Activated CD4-positive, alpha-beta T cell treated with anti-CD3 and anti-CD28 coated beads, Interleukin-2, amount 50 U/mL, for 48 hours (primary cell): ENCODE measurements around the gene BORCS5.
"Not testable (repeated sequence)": the region's sequence is repeated elsewhere in the genome, so short reads cannot be mapped to it uniquely, and the experiment has no call there.

Experiments
- DNase-seq, 2 experiments: peaks; one replicate each; pipeline ENCODE4 v3.0.0-alpha.2; 2020

BORCS5 gene

DNA sequence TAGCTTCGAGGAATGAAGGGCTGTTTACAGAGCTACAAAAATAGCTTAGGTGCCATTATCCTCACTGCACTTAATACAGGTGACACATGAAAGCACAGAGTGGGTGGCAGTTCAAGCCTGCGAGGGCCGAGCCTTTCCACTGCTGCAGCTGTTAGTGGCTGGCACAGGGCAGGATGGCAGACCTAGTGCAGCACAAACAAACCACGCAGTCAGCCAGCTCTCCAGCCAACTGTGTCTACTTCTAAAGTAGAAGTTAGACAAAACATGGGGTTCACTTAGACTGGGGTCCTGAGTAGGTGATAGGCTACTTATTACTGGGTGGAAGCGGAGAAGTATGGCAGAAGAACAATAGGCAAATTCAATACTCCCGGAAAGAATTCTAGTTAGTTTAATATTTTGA, 110.4 kb downstream of the BORCS5 start:
- peak; percentile 40 to 48 for DNase-seq

DNA sequence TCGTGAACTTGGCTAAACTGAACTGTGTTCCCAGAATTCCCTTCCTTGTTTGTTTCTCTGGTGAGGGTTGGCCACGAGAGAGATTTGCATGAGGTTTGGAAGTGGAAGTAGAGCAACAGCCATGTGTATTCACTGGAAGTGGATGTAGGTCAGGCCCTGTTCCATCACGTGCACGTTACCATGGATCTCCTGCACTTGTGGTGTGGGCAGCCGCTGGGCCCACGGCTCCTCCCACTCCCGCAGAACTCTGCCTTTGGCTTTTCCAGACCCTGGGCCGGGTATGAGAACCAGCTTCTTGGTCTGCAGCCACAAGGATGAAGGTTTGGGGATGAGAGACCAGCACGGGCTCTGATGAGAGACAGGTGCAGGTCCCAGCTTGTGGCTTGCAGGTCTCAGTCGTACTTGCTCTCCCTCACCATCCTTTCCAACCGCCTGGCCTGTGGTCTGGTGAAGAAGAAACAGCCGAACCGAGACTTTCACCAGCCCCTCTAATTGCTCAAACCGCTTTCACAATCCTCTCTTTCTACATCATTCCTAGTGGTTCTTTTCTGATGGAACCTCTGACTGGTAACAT, 110.9 kb downstream of the BORCS5 start:
- peak; percentile 64 to 69 for DNase-seq

DNA sequence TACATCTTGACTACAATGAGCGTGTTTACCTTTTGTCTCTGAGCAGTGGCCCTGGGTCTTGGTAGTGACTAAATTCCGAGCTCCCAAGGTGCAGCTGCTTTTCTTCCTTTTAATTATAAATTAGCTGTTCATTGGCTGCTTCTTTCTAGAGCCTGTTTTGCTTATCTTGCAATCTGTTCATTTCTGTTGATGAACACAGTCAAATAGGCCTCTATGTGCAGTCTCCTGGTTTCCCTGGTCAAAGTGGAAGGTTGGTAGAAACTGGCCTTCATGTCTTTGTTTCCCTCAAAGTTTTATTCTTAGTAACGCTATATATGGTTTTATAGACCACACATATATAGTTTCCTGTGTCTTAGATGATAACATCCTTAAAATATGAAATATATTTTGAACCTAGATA, 111.7 kb downstream of the BORCS5 start:
- DNase-seq: no peak

DNA sequence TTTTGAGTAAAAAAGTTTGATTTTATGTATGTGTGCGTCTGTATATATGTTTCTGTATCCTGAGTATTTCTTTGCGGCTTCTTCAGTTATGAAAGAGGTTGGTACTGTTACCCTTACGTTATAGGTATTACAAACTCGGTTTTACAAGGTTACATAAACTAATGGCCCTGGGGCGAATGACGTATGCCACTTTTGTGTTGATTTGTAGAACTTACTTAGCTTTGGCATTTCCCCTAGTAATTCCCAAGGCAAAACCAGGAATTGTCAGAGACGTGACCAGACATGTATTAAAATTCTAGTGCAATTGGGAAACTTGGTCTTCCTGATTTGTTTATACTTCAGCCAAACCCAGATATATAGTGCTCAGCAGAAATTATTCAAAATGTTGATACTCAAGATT, 112.5 kb downstream of the BORCS5 start:
- no peak for DNase-seq

DNA sequence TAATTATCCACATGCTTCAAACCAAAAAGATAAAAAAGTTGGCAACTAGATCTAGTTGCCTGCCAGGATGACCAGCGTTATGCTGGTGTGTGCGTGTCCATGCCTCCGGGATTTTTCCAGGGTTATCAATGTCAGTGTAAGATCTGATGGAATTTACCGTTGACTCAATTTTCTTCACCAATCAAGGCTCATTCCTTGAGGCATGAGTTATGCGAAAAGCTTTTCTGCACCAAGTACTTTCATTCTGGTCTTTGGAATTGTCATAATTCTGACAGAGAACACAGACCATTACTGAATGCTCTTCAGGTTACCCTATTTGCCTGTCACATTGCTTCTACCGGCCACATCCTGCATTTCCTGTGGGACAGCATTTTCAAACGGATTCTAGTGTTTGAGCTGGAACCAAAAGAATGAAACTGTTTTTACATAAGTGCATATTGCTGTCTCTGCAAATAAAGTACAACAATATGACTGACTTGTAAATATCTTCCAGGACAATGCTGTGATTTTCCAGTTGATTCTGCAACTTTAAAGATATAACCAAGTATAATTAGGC, 114.0 kb downstream of the BORCS5 start:
- no peak for DNase-seq

DNA sequence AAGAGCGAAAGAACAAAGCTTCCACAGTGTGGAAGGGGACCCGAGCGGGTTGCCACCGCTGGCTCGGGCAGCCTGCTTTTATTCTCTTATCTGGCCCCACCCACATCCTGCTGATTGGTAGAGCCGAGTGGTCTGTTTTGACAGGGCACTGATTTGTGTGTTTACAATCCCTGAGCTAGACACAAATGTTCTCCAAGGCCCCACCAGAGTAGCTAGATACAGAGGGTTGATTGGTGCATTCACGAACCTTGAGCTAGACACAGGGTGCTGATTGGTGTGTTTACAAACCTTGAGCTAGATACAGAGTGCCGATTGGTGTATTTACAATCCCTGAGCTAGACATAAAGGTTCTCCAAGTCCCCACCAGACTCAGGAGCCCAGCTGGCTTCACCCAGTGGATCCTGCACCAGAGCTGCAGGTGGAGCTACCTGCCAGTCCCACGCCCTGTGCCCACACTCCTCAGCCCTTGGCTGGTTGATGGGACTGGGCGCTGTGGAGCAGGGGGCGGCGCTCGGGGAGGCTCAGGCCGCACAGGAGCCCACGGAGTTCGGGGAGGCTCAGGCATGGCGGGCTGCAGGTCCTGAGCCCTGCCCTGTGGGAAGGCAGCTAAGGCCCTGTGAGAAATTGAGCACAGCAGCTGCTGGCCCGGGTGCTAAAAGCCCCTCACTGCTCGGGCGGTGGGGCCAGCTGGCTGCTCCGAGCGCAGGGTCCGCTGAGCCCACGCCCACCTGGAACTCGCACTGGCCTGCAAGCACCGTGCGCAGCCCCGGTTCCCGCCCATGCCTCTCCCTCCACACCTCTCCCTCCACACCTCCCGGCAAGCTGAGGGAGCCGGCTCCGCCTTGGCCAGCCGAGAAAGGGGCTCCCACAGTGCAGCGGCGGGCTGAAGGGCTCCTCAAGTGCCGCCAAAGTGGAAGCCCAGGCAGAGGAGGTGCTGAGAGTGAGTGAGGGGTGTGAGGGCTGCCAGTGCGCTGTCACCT, 115.4 kb downstream of the BORCS5 start:
- not testable (repeated sequence) for DNase-seq

DNA sequence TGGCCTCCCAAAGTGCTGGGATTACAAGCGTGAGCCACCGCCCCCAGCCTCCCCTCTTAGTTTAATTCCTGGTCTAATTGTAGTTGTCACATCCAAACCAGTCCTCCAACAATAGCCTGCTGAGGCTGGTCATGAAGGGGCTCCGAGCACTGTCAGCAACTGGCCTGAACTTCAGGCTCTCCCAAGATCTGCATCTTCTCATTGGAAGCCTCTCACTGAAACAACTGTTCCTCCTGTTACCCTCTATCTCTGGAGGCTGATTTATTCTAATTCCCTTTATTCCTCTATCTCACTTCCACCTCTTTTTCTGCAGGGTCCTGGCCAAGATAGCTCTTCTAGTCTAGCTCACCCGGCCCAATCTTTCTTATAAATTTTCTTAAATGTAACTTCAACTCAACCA, 116.3 kb downstream of the BORCS5 start:
- no peak for DNase-seq

DNA sequence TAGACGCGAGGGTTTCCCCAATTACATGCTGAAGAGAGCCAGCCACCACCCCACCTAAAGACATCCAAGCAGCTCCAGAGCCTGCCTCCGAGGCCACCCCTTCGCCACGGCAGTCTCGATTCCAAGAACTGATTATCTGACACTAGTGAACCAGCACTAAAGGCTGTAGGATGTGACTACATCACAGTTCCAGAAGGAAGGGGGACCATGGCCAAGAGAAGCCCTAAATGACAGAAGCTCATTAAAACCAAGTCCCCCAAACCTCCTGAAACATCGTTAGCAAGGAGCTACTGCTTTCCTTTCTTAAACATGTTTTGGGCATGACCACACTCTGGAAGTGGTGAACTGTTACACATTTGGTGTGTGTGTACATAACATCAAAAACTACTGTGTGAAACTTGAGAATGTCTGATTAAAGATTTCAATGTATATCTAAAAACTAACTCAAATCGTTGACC, 117.6 kb downstream of the BORCS5 start:
- DNase-seq: peak; percentile 57 to 68

DNA sequence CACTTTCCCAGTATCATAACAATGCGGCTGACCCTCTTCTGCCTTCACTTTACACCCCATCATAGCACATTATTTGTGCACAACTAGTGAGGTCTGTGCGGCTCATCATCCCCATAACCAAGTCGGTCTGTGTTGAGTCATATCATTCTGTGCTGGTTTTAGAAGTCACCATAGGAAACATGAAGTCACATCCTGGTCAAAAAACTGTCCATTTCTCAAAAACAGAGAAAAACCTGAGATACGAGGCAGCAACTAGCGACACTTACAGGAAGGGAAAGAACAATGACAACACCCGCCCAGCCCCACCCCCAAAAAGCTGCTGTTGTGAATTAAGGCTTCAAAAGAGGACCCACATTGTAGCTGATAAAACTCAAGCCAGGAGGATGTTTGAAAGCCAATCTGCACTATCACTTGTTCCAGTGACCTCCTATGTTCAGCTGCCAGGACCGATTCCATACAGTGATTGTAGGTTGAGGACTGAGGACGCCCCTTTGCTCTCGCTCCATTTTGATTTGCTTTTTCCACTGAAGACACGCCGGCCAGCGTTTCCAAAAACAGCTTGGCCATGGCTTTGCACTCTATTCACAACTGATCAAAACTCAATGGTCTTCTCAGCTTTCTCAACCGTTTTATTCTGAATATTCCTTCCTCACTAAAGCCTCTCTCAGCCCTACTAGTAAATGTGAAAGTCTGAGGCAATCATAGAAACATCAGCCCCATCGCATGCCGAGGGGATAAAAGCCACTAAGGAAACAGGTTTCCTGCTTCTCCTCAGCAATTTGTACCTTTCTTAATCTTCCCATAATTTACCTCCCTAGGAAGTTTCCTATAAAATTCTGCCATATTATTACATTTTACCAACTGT, 118.3 kb downstream of the BORCS5 start:
- DNase-seq: peak; percentile 54 to 63

DNA sequence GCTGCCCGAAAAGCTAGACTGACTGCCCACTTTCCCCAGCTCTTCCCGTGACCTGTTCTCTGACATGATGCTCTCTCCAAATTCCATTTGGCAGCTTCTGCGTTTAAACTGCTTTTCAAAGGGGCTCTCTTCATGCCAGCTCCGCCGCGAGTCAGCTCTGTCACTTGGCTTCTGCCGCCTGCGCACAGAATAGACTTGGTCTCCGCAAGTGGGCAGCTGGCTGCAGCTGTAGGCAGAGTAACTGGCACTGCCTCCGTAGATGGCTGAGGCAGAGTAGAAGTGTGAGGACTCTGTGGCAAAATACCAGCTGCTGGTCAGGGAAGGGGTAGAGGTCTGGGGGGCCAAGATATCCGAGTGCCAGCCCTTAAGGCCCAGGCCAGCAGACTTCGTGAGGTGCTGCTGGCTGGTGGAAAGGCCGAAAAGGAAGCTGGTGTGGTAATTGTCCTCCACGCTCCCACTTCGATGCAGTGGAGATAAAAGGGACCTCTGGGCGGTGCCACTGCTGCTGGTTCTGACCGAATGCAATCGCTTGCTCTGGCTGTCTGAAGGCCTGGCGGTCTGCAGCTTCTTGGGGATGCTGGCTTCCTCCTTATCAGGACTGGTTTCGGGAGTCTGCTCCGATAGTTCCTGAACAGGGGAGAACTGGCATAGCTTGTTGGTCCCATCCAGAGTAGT, 120.1 kb downstream of the BORCS5 start:
- DNase-seq: no peak

DNA sequence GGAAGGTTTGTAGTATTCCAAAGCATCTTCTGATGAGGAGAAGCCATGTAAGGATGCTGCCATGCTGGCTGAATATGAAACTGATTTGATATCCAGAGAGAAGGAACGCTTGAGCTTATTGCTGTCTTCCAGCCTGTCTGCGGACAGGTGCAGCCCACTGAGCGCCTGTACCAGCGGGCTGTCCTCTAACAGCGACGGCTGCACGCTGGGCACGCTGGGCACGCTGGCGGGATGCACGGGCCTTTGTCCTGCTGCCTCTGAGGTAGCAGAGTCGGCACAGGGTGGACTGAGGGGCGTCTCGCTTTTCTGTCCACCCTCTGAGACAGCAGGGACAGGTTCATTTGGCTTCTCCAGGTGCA, 120.6 kb downstream of the BORCS5 start:
- no peak for DNase-seq

DNA sequence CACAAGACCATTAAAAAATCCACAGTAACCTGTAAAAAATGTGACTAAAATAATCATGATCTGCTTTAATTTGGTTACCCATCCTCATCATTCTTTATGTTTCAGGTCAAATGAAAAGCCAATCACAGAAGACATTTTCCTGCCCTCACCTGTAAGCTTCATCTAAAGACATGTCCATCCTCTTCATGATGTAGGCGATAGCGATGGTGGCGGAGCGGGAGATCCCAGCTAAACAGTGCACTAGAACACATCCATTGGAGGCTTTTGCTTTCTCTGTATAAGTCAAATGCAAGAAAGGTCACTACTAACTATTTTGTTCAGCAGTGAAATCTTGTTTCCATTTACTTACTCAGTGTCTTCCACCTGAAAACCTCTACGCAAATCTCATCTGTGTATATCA, 123.2 kb downstream of the BORCS5 start:
- peak; percentile 49 to 63 for DNase-seq

DNA sequence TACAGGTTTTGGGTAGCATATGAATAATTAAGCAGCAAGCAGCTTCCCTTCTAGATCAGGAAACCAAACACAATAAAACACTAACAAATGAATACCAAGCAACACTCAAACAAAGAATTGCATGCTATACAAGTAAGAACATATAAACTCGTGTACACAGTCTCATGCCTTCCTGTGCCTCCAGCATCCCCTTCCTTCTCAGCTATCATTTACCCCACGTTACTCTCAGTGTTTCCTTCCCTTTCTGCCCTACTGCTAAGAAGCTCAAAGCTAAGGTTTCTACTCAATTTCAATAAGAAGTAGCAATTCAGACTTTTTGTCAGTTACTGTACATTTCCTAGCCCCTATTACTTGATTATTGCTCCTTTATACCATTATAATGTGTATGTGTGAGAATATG, 124.8 kb downstream of the BORCS5 start:
- no peak for DNase-seq

DNA sequence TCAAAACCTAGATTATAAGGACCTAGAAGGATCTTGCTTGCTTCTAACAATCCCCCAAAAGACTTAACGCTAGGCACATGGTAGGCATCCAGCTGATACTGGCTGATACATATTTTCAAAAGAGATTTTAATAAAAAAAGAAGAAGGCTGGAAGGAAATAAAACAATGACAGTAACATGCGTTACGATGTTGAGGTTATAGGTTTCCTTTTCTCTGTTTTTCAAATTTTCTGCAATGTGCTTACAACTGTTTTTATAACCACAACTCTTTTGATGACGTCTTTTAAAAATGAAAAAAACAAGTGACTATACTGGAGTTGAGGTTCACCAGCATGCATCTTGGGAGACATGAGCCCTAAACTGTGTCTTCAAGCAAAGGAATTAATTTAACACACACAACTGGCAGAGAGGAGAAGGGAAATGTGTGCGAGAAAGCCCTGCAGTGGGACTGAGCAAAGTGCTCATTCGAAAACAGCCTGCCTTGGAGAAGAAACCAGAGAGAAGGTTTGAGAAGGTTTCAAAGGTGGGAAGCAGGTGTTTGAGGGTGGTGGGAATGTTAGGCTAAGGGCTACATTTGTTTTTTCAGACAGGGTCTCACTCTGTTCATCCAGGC, 125.4 kb downstream of the BORCS5 start:
- no peak for DNase-seq

DNA sequence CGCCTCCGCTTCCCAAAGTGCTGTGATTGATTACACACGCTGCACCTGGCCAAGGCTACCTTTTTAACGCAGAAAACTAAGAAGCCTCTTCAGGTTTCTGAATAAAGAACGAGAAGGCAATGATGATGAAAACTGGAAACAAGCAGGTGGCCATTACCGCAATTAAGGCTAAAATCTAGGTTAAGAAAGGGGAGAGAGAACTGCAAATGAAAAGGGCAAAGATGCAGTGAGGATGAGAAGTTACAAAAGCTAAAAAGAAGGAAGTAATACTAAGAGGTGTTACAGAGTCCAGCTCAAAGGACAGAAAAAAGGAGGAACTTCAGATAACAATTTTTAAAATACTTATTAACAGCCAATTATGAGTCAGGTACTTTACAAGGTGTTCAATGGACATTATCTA, 126.1 kb downstream of the BORCS5 start:
- DNase-seq: no peak

DNA sequence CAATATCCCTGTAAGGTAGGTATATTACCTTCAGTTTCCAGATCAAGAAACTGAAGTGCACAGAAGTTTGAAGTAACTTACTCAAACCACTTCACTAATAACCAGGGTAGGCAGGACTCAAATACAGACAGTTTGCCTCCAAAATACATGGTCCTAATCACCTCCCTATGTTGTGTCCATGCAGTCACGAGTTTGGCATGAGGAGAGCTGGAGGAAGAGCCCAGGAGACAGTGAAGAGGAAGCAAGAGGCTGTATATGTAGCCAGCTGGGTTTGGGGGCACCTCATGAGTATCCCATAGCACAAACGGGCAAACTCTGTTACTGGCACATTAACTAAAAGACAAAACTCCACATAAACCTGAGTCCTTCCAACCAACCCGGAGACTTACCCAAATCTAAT, 126.6 kb downstream of the BORCS5 start:
- no peak for DNase-seq

DNA sequence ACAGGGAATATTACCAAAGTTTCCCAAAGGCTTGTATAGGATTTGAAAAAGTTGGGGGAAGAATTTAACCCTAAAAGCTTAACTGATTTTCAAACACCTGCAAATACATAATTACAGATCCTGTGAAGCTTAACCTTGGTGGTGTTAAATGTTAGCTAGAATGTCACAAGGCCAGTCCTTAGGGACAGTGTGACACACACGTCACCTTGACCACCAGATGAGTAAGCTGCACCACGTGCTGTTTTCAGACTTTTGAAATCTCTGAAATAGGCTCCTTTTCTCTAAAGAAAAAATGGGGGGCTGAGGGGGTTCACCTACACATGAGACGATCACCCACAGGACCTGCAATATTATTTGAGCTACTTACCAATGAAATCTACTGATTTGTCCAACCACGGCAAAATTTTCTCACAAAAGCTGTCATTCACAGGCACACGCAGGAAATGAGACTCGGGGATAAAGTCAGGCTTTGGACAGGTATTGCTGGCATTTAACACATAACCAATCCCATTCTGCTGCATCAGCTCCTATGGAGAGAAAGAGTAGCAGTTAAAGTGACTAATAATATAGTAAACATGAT, 129.9 kb downstream of the BORCS5 start:
- no peak for DNase-seq

DNA sequence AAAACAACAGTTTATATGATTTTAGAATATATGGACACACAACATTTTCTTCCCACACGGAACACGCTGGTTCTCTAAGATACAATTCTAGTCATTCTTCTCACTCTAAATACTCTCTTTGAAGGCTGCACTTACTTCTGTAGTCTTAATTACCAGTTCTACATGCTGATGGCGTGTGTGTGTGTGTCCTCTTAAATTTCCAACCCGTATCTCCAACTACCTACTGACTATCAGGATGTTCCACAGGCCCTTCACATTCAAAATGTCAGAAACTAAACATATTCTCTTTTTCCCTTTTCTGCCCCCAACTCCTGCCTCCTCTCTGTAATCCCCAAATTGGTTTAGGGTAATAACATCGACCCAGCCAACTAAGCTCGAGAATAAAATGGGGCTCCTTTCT, 130.6 kb downstream of the BORCS5 start:
- DNase-seq: no peak

DNA sequence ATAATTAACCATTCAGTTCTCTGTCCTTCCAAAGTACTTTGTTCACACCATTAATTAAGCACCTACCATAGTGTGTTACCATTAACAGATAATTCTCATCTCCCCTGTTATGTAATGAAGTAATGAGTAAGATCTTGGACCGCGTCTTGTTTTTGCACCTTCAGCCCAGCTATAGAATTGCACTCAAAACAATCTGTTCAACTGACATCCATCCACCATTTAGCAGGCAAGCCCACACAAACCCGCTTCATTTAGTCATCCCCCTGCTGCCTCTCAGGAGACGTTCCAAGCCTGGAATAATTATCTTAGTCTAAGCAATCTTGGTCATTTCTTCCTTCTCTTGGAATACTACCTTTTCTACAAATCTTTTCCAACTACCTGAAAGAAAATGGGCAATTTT, 131.4 kb downstream of the BORCS5 start:
- no peak for DNase-seq

DNA sequence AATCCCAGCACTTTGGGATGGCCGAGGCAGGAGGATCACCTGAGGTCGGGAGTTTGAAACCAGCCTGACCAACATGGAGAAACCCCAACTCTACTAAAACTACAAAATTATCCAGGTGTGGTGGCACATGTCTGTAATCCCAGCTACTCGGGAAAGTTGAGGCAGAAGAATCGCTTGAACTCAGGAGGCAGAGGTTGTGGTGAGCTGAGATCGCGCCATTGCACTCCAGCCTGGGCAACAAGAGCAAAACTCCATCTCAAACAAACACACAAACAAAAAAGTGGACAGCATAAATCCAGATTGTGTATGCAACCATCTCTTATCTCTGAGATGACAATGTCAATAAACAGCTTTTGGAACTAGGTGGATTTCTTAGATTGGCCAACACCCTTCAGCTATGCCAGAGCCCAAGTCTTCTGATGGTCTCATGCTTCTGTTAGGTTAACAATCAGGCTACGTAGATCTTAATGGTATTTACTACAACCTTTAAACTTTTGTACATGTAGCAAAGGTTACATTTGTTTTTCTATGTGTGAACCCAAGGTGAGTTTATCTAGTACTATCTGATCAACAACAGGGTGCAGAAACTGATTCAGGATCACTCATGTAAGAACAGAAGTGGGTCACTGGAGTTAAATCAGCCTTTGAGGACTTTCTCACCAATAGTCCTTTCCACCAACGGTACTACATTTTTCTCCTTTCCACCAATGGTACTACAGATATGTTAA, 132.1 kb downstream of the BORCS5 start:
- DNase-seq: no peak

DNA sequence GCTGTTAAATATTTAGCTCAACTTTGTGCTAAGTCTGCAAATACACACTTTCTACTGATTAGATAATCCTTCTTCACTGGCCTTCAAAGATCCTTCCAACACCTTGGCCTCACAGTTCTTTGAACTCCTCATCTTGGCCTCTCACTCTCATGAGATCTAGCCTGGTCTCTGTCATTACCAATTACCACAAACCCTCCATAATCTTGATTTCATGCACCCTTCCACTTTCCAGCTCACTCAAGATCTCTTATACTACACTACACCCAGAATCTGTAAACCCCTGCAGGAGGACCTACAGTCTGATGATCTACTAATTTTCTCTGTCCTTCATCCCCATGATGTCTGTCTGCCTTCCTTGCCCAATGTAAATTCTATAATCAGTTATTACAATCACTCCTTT, 134.7 kb downstream of the BORCS5 start:
- DNase-seq: no peak
